CD14-positive monocyte (primary cell): ENCODE measurements around the gene KCNJ18. TPM values are rescaled to one million over a fixed set of nuclear protein-coding genes. Genes with fewer than 3 reads are reported as not detected.
"Not testable (repeated sequence)": the region's sequence is repeated elsewhere in the genome, so short reads cannot be mapped to it uniquely, and the experiment has no call there.

ENCODE experiments used
- DNase-seq, 3 donors: peaks; one replicate each; pipeline ENCODE4 v3.0.0-alpha.2; 2011 to 2022
- H2AFZ ChIP-seq: 2 replicates; pipeline ENCODE4 v1.6.0; 2012; ENCODE audit warnings: mild to moderate bottlenecking, low read depth, low read length, inconsistent platforms; ENCODE audit not compliant: insufficient read depth, poor library complexity, severe bottlenecking
- H3K27ac ChIP-seq, 2 donors: 1 replicate in 1 of 2; 2 replicates in 1 of 2; pipeline ENCODE4 v1.5.1; 2012 to 2013; ENCODE audit warnings: low read length in 2 of 2, control low read depth in 1 of 2, inconsistent platforms in 1 of 2, low read depth in 1 of 2, mild to moderate bottlenecking in 1 of 2
- H3K27me3 ChIP-seq, 2 donors: one replicate each; pipeline versions ENCODE4 v1.6.0 to v1.6.1; 2011 to 2013; ENCODE audit warnings: low read length in 2 of 2; ENCODE audit not compliant: control insufficient read depth in 2 of 2, insufficient read depth in 2 of 2
- H3K36me3 ChIP-seq, 2 donors: replicated peaks in 1 of 2; 1 replicate in 1 of 2; 2 replicates in 1 of 2; pipeline versions ENCODE4 v1.5.1 to v1.6.1; 2012 to 2013; ENCODE audit warnings: low read length in 2 of 2, control low read depth in 1 of 2, inconsistent platforms in 1 of 2, mild to moderate bottlenecking in 1 of 2; ENCODE audit not compliant: insufficient read depth in 2 of 2, control insufficient read depth in 1 of 2
- H3K4me1 ChIP-seq, 2 donors: 1 replicate in 1 of 2; 2 replicates in 1 of 2; pipeline versions ENCODE4 v1.5.1 to v1.6.1; 2012 to 2013; ENCODE audit warnings: low read length in 2 of 2, control low read depth in 1 of 2, inconsistent platforms in 1 of 2, mild to moderate bottlenecking in 1 of 2, moderate library complexity in 1 of 2; ENCODE audit not compliant: insufficient read depth in 2 of 2, control insufficient read depth in 1 of 2
- H3K4me2 ChIP-seq: replicated peaks from 2 replicates; pipeline ENCODE3; 2012; ENCODE audit warnings: low read length, moderate library complexity, mild to moderate bottlenecking; ENCODE audit not compliant: poor library complexity, severe bottlenecking; ENCODE audit errors: extremely low read depth
- H3K4me3 ChIP-seq, 3 experiments: fragments of 200-600 bp in 1 of 3; sonication (generic) in 1 of 3; replicated peaks in 1 of 3; 1 replicate in 2 of 3; 2 replicates in 1 of 3; pipeline ENCODE4 v1.5.1; 2011 to 2013; ENCODE audit warnings: low read length in 3 of 3, mild to moderate bottlenecking in 3 of 3, control low read depth in 2 of 3, low read depth in 2 of 3, inconsistent platforms in 1 of 3, moderate library complexity in 1 of 3
- H3K79me2 ChIP-seq: 2 replicates; pipeline ENCODE4 v1.6.0; 2012; ENCODE audit warnings: mild to moderate bottlenecking, control low read depth, inconsistent platforms, low read length, moderate library complexity; ENCODE audit not compliant: insufficient read depth
- H3K9ac ChIP-seq: 2 replicates; pipeline ENCODE4 v1.6.0; 2017; ENCODE audit warnings: low read length, mild to moderate bottlenecking; ENCODE audit not compliant: insufficient read depth, poor library complexity, severe bottlenecking
- H3K9me3 ChIP-seq, 2 donors: replicated peaks in 1 of 2; 1 replicate in 1 of 2; 2 replicates in 1 of 2; pipeline versions ENCODE4 v1.5.1 to v1.6.1; 2012 to 2013; ENCODE audit warnings: low read length in 2 of 2, control low read depth in 1 of 2; ENCODE audit not compliant: control insufficient read depth in 1 of 2, insufficient read depth in 1 of 2
- H4K20me1 ChIP-seq: 2 replicates; pipeline ENCODE4 v1.6.0; 2012; ENCODE audit warnings: mild to moderate bottlenecking, low read length, control low read depth, moderate library complexity; ENCODE audit not compliant: insufficient read depth
- H3K27ac Mint-ChIP-seq, 7 donors: one replicate each; pipeline ENCODE4 v1.8.0; 2020; ENCODE audit warnings: mild to moderate bottlenecking in 7 of 7, mixed read lengths in 7 of 7, moderate library complexity in 6 of 7, inconsistent platforms in 2 of 7
- H3K27me3 Mint-ChIP-seq, 3 donors: one replicate each; pipeline ENCODE4 v1.8.0; 2021 to 2022; ENCODE audit warnings: low read depth in 3 of 3, mild to moderate bottlenecking in 3 of 3, mixed read lengths in 3 of 3, moderate library complexity in 3 of 3, inconsistent platforms in 1 of 3
- H3K36me3 Mint-ChIP-seq, 2 donors: one replicate each; pipeline ENCODE4 v1.8.0; 2020; ENCODE audit warnings: mixed read lengths in 2 of 2, inconsistent platforms in 1 of 2, mild to moderate bottlenecking in 1 of 2
- H3K4me1 Mint-ChIP-seq: one replicate; pipeline ENCODE4 v1.8.0; 2020; ENCODE audit warnings: mild to moderate bottlenecking, mixed read lengths
- H3K4me3 Mint-ChIP-seq, 2 donors: one replicate each; pipeline ENCODE4 v1.8.0; 2020; ENCODE audit warnings: mild to moderate bottlenecking in 2 of 2, mixed read lengths in 2 of 2, moderate library complexity in 1 of 2
- H3K9me3 Mint-ChIP-seq, 7 donors: one replicate each; pipeline ENCODE4 v1.8.0; 2020 to 2022; ENCODE audit warnings: mixed read lengths in 7 of 7, mild to moderate bottlenecking in 6 of 7, moderate library complexity in 6 of 7, inconsistent platforms in 2 of 7
- CTCF ChIP-seq: fragments of 200-600 bp; IDR thresholded peaks from one replicate; pipeline ENCODE4 v1.8.0; 2022; ENCODE audit warnings: antibody characterized with exemption, mild to moderate bottlenecking
- WGBS: methylation state at CpG from one replicate; pipeline ENCODE4 v1.1.5; 2013; ENCODE audit warnings: missing lambda C conversion rate; ENCODE audit not compliant: insufficient coverage; 5-methylcytosine and 5-hydroxymethylcytosine counted together
- intact Hi-C, 2 donors: fragments of 100-400 bp; cut with micrococcal nuclease; formaldehyde crosslinking; loops; one replicate each; pipeline versions ENCODE4 v1.15.0 to v1.15.1; 2023
- polyA plus RNA-seq, 3 donors: library from polyadenylated mRNA; depleted of rRNA in 1 of 3; unstranded in 2 of 3; stranded (reverse) in 1 of 3; fragments of 300-500 nt in 2 of 3; fragments of >200 nt in 1 of 3; fragmentation: Illumina TruSeq in 2 of 3; gene quantifications; 1 replicate in 2 of 3; 2 replicates in 1 of 3; pipeline ENCODE4 v1.2.3, GENCODE V29; 2012 to 2021

Gene KCNJ18
- polyA plus RNA-seq, 3 donors: not detected

GRCh38 chr17:21675739-21676130 lies 16.6 kb upstream of the KCNJ18 start:
- H3K4me3 ChIP-seq: not testable (repeated sequence)

GRCh38 chr17:21676281-21677111 lies 15.8 kb upstream of the KCNJ18 start:
- H3K9me3 Mint-ChIP-seq: peaks cover 51 to 85% (median 70%) of the 10 kb centered on the region in 7 donors
- Histone ChIP-seq H3K9ac (no peak overlapping the region), H2AFZ (no peak overlapping the region), H3K4me1 (no peaks in the 10 kb centered on the region), H3K36me3 (no peaks in the 10 kb centered on the region), H3K4me2 (no peak overlapping the region), H3K4me3 (no peak overlapping the region), H3K27ac (no peak overlapping the region), H4K20me1 (no peaks in the 10 kb centered on the region), H3K27me3 (no peaks in the 10 kb centered on the region), H3K79me2 (no peaks in the 10 kb centered on the region), H3K9me3 (peaks cover 79 to 83% of the 10 kb centered on the region in 2 donors)
- H3K27me3 Mint-ChIP-seq: peaks cover 0 to 3% (median 0%) of the 10 kb centered on the region in 3 donors
- intact Hi-C loops: no loop called here
- no peak for DNase-seq
- WGBS: 87% methylated on average over 29 of the region's 30 CpGs
- H3K27ac Mint-ChIP-seq: no peak overlapping the region
- TF ChIP-seq CTCF: no peak
- H3K36me3 Mint-ChIP-seq: no peaks in the 10 kb centered on the region
- H3K4me3 Mint-ChIP-seq: no peak overlapping the region
- no peaks in the 10 kb centered on the region for H3K4me1 Mint-ChIP-seq

More at GRCh38 chr17:21675739-21676130, 16.6 kb upstream of the KCNJ18 start:
- H2AFZ ChIP-seq, H4K20me1 ChIP-seq, H3K36me3 Mint-ChIP-seq, H3K4me2 ChIP-seq, H3K27me3 Mint-ChIP-seq, H3K4me3 Mint-ChIP-seq, H3K27ac Mint-ChIP-seq, intact Hi-C loops, H3K4me1 ChIP-seq, H3K9ac ChIP-seq, H3K36me3 ChIP-seq, H3K4me1 Mint-ChIP-seq, H3K27me3 ChIP-seq, H3K27ac ChIP-seq, DNase-seq, H3K79me2 ChIP-seq: not testable (repeated sequence)
- WGBS: 83% methylated on average over 3 of the region's 3 CpGs
- H3K9me3 ChIP-seq: peaks cover 75 to 76% of the 10 kb centered on the region in 2 donors
- peaks cover 49 to 84% (median 67%) of the 10 kb centered on the region in 7 donors for H3K9me3 Mint-ChIP-seq
